H1 (cell line): ENCODE results near the gene TOP2A.

ENCODE experiments used
- EP300 ChIP-seq, 2 experiments: IDR thresholded peaks; 1 replicate in 1 of 2; 2 replicates in 1 of 2; pipeline ENCODE4 v1.6.1; 2011 to 2012; ENCODE audit warnings: low read depth in 2 of 2, low read length in 2 of 2, mild to moderate bottlenecking in 2 of 2, borderline replicate concordance in 1 of 2, inconsistent platforms in 1 of 2, moderate library complexity in 1 of 2
- POLR2AphosphoS5 ChIP-seq: IDR thresholded peaks from 2 replicates; pipeline ENCODE4 v1.6.1; 2011; ENCODE audit warnings: low read depth, low read length
- RAD21 ChIP-seq, 2 experiments: IDR thresholded peaks in 1 of 2; conservative IDR thresholded peaks in 1 of 2; 2 replicates each; pipeline ENCODE4 v1.6.1; 2011; ENCODE audit warnings: low read depth in 2 of 2, low read length in 2 of 2, improper control_type of control experiment in 1 of 2, inconsistent platforms in 1 of 2, mild to moderate bottlenecking in 1 of 2, moderate library complexity in 1 of 2
- RFX5 ChIP-seq: IDR thresholded peaks from 2 replicates; pipeline ENCODE4 v1.6.1; 2011; ENCODE audit warnings: low read depth, low read length, improper control_type of control experiment, borderline replicate concordance
- TCF12 ChIP-seq: IDR thresholded peaks from 2 replicates; pipeline ENCODE4 v1.6.1; 2011; ENCODE audit warnings: low read depth, mild to moderate bottlenecking, low read length
- TEAD4 ChIP-seq: IDR thresholded peaks from 2 replicates; pipeline ENCODE4 v1.6.1; 2012; ENCODE audit warnings: low read depth, low read length, inconsistent platforms, mixed read lengths
- ZNF274 ChIP-seq: IDR thresholded peaks from 2 replicates; pipeline ENCODE4 v1.7.0; 2012; ENCODE audit warnings: low read length, borderline replicate concordance; ENCODE audit errors: extremely low read depth
- TF ChIP-seq, protein P1 (sequence below), 3 experiments: IDR thresholded peaks; 1 replicate in 2 of 3; 2 replicates in 1 of 3; pipeline versions ENCODE4 v1.5.1 to v1.6.1; 2011; ENCODE audit warnings: low read length in 3 of 3, mild to moderate bottlenecking in 3 of 3, inconsistent platforms in 2 of 3, low read depth in 1 of 3, moderate library complexity in 1 of 3; ENCODE audit not compliant: insufficient read depth in 1 of 3; ENCODE audit errors: control extremely low read depth in 1 of 3
- TF ChIP-seq, protein P2 (sequence below): IDR thresholded peaks from 2 replicates; pipeline ENCODE4 v1.6.1; 2011; ENCODE audit warnings: low read length, improper control_type of control experiment

DNA sequence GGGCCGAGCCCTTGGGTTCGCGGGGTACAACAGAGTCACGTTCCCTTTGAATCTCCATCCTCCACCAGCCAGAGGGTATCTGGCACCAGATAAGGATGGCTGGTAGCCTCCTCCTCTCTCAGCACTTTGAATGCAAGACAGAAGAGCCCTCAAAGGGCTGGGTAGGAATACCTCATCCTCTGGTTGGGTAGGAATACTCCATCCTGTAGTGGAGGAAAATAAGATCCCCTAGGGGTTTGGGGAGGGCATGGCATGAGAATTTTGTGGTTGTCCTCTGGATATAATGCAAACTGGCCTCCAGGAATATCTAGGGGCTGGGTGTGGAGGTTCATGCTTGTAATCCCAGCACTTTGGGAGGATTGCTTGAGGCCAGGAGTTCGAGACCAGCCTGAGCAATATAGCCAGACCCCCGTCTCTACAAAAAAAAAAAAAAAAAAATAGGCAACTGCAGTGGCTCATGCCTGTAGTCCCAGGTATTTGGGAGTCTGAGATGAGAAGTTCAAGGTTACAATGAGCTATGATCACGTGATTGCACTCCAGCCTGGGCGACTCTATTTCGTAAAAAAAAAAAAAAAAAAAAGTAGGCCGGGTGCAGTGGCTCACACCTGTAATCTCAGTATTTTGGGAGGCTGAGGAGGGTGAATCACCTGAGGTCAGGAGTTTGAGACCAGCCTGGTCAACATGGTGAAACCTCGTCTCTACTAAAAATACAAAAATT lies 28.2 kb upstream of the TOP2A start:
- TF ChIP-seq EP300 (IDR thresholded peaks at IDR 0.05; ENCODE audit: borderline replicate concordance in 1 of 2, low read depth in 2 of 2, low read length in 2 of 2) (no peak), TEAD4 (no peak), POLR2AphosphoS5 (no peak), ZNF274 (no peak), RFX5 (no peak), TCF12 (no peak), RAD21 (IDR thresholded peaks at IDR 0.05 in 1 of 2, conservative IDR thresholded peaks at IDR 0.05 in 1 of 2; ENCODE audit: low read depth in 2 of 2, low read length in 2 of 2) (no peak)
- TF ChIP-seq, protein P1, sequence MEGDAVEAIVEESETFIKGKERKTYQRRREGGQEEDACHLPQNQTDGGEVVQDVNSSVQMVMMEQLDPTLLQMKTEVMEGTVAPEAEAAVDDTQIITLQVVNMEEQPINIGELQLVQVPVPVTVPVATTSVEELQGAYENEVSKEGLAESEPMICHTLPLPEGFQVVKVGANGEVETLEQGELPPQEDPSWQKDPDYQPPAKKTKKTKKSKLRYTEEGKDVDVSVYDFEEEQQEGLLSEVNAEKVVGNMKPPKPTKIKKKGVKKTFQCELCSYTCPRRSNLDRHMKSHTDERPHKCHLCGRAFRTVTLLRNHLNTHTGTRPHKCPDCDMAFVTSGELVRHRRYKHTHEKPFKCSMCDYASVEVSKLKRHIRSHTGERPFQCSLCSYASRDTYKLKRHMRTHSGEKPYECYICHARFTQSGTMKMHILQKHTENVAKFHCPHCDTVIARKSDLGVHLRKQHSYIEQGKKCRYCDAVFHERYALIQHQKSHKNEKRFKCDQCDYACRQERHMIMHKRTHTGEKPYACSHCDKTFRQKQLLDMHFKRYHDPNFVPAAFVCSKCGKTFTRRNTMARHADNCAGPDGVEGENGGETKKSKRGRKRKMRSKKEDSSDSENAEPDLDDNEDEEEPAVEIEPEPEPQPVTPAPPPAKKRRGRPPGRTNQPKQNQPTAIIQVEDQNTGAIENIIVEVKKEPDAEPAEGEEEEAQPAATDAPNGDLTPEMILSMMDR (IDR thresholded peaks at IDR 0.05; ENCODE audit: control extremely low read depth in 1 of 3, insufficient read depth in 1 of 3, low read depth in 1 of 3, low read length in 3 of 3), result peak in 1 of 3 experiments; percentile 23; a peak in 1 of 4 replicates
- TF ChIP-seq, protein P2, sequence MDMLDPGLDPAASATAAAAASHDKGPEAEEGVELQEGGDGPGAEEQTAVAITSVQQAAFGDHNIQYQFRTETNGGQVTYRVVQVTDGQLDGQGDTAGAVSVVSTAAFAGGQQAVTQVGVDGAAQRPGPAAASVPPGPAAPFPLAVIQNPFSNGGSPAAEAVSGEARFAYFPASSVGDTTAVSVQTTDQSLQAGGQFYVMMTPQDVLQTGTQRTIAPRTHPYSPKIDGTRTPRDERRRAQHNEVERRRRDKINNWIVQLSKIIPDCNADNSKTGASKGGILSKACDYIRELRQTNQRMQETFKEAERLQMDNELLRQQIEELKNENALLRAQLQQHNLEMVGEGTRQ, result no peak
